ENCODE data around the gene RNF126.

The RNF126 gene

DNA sequence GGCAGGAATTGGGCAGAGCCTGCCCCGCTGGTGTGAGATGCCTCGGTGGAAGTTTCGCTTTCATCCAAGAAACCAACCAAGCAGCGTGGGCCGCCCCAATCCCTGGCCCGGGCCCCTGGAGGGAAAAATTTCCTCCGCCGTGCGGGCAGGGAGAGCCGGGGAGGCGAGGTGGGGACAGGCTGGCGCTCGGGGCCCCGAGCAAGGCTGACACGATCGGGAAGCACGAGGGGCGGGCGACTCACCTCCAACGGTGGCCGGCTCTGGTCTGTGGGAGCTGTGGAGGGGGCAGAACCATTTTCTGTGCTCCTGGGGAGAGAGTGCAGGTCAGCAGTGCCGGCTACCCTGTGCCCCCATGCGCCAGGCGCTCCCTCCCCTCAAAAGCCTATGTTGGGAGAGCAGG lies 11.0 kb downstream of the RNF126 start:
- TF ChIP-seq, protein P1, sequence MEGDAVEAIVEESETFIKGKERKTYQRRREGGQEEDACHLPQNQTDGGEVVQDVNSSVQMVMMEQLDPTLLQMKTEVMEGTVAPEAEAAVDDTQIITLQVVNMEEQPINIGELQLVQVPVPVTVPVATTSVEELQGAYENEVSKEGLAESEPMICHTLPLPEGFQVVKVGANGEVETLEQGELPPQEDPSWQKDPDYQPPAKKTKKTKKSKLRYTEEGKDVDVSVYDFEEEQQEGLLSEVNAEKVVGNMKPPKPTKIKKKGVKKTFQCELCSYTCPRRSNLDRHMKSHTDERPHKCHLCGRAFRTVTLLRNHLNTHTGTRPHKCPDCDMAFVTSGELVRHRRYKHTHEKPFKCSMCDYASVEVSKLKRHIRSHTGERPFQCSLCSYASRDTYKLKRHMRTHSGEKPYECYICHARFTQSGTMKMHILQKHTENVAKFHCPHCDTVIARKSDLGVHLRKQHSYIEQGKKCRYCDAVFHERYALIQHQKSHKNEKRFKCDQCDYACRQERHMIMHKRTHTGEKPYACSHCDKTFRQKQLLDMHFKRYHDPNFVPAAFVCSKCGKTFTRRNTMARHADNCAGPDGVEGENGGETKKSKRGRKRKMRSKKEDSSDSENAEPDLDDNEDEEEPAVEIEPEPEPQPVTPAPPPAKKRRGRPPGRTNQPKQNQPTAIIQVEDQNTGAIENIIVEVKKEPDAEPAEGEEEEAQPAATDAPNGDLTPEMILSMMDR (IDR thresholded peaks at IDR 0.05; ENCODE audit: extremely low read depth, missing control alignments), result no peak
- DNase-seq (ENCODE audit: low spot score), result no peak

DNA sequence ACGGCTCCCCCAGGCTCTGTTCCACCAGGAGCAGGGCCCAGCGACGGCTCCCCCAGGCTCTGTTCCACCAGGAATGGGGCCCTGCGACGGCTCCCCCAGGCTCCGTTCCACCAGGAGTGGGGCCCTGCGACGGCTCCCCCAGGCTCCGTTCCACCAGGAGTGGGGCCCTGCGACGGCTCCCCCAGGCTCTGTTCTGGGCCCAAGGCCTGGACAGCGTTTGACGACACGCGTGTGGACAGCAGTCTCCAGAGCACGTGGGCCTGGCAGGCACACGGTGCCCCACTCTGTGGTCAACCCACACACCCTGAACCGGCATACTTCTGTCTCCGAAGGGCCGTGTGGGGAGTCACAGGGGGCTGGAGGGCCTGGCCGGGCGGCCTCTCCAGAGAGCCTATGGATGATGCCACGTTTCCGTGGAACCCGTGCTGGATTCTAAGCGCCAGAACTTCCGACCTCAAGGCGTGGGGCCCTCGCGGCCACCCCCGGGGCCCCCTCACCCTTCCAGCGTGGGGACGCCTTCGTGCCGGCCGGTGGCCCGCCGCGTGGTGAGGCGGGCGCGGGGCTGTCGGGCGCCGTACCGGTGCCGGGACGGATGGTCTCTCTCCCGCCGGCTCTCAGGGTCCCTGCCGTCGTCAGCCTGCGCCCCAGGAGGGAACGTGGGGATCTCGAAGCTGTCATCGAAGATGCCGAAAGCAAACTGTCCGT lies 11.7 kb downstream of the RNF126 start:
- TF ChIP-seq, protein P1 (IDR thresholded peaks at IDR 0.05; ENCODE audit: extremely low read depth, missing control alignments), result no peak
- no peak for DNase-seq (ENCODE audit: low spot score)

DNA sequence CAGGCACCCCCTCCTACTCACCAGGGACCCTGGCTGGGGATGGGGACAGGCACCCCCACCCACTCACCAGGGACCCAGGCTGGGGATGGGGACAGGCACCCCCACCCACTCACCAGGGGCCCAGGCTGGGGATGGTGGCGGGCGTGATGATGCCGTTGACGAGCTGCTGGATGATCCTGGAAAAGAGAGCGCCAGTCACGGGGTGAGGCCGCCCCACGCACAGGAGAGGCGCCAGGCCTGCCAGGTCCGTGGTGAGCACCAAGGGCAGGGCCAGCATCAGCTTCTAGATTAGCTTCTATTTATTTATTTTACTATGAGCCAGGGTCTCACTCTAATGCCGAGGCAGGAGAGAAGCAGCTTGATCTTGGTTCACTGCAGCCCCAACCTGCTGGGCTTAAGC lies 12.9 kb downstream of the RNF126 start:
- DNase-seq (ENCODE audit: low spot score), result no peak
- TF ChIP-seq, protein P1 (IDR thresholded peaks at IDR 0.05; ENCODE audit: extremely low read depth, missing control alignments), result no peak

DNA sequence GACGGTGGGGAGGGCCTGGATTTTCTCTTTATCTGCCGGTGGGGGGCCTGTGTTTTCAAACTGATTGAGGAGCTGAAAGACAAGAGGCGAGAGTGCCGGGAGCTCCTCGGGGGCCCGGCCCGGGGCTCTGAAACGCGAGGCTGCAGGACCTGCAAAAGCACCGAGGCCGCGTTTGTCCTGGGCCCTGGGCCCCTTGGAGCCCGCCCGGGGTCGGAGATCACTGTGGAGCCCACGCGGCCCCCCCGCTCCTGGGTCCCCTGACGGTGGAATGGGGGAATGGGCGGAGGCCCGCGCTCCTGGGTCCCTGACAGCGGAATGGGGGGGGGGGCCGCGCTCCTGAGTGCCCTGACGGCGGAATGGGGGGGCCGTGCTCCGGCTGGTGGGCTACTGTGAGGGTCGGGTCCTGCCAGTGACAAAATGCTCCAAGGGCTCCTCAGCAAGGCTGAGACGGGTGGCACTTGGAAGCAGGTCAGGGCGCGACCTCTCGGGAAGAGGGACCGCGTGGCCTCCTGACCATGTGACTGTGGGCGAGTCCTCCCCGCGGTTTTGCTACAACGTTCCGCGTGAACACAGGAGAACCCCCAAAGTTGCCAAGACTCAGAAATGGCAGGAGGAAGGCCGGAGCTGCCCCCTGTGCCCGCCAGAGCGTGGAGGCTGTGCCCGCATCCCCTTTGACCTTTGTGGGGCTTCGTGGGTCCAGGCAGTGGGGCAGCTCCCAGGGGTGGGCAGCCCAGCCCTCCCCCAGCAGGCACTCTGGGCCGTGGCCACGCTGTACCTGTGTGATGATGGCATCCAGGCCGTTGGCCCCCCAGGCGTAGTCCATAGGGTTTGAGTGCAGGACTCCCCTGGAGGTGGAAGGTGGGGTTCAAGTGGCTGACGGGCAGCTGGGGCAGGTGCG lies 13.9 kb downstream of the RNF126 start:
- no peak for DNase-seq (ENCODE audit: low spot score)
- TF ChIP-seq, protein P1 (IDR thresholded peaks at IDR 0.05; ENCODE audit: extremely low read depth, missing control alignments), result no peak

DNA sequence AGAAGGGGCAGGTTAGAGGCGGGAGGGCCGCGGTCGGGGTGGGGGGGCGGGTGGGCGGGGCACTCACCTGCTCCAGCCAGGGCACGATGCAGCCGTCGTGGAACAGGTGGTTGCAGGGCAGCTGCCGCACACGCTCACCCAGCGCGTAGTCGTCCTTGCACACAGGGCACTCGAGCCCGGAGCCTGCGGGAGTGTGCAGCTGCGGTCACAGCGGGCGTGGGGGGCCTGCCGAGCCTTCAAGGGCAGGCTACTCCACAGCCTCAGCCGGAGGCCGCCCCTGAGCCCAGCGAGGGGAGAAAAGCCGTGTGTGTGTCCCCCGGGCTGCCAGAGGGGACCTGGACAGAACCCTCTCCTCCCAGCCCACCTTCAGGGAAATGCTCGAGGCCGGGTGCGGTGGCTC lies 14.7 kb downstream of the RNF126 start:
- no peak for DNase-seq (ENCODE audit: low spot score)
- TF ChIP-seq, protein P1 (IDR thresholded peaks at IDR 0.05; ENCODE audit: extremely low read depth, missing control alignments), result no peak

DNA sequence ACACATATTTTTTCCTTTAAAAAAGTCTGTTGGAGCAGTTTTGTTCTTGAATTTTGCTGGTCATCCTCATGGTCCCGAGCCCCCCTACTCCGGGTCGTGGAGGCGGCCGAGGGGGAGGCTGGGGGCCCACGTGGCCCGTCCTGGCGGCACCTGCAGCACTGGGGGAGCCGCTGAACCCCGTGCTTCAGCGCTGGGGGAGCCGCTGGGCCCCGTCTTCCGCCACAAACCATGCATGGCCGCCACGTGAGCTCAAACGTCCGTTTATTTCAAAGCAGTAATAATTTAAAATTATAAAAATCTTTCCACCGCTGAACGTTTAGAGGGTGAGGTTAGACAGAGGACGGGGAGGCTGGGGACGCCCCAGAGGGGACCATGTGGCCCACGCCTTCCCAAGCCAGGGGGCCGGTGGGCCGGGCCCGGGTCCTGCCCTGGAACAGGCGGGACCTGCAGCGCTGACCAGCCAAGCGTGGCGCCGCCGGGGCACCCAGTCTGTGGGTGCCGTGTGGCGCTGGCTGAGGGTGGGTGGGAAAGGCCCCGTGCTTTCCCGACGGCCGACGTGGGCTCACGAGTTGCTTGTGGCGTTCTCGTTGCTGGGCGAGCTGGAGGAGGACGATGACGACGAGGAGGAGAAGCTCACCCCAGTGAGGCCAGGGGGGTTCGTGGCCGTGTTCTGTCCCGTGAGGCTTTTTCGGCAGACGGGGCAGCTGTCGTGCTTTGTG lies 15.3 kb downstream of the RNF126 start:
- DNase-seq (ENCODE audit: low spot score), result no peak
- TF ChIP-seq, protein P1 (IDR thresholded peaks at IDR 0.05; ENCODE audit: extremely low read depth, missing control alignments), result no peak

All from GM20000 (cell line).